GM13976 (cell line): ENCODE data around the gene ARID4B.
"Not testable (repeated sequence)": the region's sequence is repeated elsewhere in the genome, so short reads cannot be mapped to it uniquely, and the experiment has no call there.

Source experiments
- DNase-seq: peaks from one replicate; pipeline ENCODE4 v3.0.0; 2012; ENCODE audit warnings: low spot score
- in situ Hi-C: fragments of 300-500 bp; cut with MboI; formaldehyde crosslinking; loops from one replicate; pipeline ENCODE4 v1.12.0; 2022; ENCODE audit warnings: low sequenced_read_pairs, mixed read lengths, inconsistent platforms; ENCODE audit not compliant: unreplicated experiment
- TF ChIP-seq, protein P1 (sequence below): IDR thresholded peaks from 2 replicates; pipeline ENCODE4 v1.5.1; 2012; ENCODE audit warnings: borderline replicate concordance, mild to moderate bottlenecking; ENCODE audit not compliant: insufficient read depth; ENCODE audit errors: extremely low read depth, missing control alignments, control extremely low read depth

Gene ARID4B

DNA sequence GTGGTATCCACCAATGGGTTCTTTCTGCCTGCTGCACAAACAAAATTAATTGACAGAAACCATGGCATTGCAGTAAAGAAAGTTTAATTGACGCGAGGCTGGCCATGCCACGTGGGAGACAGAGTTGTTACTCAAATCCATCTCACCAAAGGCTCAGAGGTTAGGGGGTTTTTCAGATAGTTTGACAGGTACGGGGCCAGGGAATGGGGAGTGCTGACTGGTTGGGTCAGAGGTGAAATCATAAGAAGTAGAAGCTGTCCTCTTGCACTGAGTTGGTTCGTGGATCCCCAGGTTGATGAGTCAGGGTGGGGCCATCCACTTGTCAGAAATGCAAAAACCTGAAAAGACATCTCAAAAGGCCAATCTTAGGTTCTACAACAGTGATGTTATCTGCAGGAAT is 38.3 kb upstream of the ARID4B start:
- in situ Hi-C loops = no loop called here
- no peak for DNase-seq
- TF ChIP-seq, protein P1, sequence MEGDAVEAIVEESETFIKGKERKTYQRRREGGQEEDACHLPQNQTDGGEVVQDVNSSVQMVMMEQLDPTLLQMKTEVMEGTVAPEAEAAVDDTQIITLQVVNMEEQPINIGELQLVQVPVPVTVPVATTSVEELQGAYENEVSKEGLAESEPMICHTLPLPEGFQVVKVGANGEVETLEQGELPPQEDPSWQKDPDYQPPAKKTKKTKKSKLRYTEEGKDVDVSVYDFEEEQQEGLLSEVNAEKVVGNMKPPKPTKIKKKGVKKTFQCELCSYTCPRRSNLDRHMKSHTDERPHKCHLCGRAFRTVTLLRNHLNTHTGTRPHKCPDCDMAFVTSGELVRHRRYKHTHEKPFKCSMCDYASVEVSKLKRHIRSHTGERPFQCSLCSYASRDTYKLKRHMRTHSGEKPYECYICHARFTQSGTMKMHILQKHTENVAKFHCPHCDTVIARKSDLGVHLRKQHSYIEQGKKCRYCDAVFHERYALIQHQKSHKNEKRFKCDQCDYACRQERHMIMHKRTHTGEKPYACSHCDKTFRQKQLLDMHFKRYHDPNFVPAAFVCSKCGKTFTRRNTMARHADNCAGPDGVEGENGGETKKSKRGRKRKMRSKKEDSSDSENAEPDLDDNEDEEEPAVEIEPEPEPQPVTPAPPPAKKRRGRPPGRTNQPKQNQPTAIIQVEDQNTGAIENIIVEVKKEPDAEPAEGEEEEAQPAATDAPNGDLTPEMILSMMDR = no peak

DNA sequence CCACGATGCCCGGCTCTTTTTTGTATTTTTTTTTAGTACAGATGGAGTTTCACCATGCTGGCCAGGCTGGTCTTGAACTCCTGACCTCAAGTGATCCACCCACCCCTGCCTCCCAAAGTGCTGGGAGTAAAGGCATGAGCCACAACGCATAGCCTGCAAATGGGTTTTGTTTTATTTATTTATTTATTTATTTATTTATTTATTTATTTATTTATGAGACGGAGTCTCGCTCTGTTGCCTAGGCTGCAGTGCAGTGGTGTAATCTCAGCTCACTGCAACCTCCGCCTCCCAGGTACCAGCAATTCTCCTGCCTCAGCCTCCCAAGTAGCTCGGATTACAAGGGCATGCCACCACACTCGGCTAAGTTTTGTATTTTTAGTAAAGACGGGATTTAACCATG is 36.2 kb upstream of the ARID4B start:
- in situ Hi-C loops, DNase-seq: not testable (repeated sequence)

DNA sequence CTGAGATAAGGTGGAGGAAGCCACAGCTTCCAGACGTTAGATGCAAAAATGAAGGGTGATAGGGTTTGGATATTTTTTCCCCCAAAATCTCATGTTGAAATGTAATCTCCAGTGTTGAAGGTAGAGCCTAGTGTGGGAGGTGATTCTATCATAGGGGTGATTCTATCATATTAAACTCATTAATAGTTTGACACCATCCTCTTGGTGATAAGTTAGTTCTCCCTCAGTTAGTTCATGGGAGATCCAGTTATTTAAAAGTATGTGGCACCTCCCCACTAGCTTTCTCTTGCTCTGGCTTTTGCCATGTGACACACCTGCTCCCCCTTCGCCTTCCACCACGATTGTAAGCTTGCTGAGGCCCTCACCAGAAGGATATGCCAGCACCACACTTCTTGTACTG is 30.9 kb upstream of the ARID4B start:
- TF ChIP-seq, protein P1 = no peak
- in situ Hi-C loops = no loop called here
- no peak for DNase-seq

DNA sequence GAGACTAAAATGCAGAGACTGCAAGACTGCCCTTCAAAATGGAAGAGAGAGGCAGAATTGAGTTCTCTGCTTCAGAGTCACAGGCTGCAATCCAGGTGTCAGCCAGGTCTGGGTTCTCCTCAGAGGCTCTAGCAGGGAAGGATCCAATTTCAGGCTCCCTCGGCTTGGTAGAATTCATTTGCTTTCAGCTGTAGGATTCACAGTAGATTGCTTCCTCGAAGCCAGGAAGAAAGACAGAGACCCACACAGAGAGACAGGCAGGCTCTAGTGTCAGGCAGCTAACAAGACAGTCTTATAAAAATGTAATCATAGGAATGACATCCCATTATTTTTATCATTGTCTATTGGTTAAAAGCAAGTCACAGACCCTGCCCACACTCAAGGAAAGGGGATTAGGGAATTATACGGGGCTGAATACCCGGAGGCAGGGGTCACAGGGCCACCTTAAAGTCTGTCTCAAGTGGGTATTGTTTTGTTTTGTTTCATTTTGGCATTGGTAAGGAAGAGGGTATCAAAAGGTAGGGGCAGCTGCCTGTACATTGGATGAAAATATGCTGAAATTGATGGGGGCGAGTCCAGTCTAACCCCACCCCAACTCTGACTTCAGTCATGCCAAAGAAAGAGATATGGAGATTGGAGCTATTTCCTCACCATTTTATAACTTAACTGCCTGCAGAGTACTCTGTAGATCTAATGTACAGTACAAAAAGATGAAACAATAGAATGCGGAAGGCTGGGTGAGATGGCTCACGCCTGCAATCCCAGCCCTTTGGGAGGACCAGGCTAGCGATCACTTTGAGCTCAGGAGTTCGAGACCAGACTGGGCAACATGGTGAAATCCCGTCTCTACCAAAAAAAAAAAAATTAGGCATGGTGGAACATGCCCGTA is 29.8 kb upstream of the ARID4B start:
- in situ Hi-C loops = no loop called here
- TF ChIP-seq, protein P1 = no peak
- DNase-seq = no peak

DNA sequence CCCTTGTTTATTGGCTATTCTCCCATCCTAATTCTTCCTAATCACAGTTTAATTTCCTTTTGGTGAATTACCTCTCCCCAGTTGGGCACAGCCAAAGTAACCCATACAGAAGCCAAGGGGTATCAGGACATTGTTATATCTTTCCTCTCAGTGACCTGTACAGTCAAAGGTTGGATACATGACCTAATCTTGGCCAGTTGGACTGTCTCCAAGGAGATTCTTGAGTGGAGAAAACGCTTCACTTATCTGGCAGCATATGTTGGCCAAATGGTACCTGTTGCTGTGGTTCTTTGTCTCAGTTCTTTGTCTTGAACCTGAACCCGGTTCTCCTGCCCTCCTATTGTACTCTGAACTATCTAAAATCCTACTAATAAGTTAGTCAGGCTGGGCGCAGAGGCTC is 23.9 kb upstream of the ARID4B start:
- TF ChIP-seq, protein P1 = no peak
- DNase-seq = no peak
- in situ Hi-C loops = no loop called here

DNA sequence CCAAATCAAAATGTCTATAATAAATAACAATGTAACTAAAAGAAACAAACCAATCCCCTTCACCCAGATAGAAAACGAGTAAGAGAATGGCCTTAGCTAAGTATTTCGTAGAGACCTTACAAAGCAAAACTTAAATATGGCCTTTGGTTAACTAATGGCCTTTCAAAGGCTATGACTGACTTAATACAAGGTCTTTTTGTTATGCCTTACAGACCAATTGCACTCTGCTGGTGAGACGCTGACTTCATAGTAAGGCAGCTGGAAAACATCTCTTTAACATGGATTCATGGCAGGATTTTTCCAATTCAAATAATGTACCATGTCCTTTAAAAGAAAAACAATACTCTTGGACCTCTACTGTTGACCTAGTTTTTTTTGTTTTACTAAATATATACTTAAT is 23.5 kb upstream of the ARID4B start:
- in situ Hi-C loops = no loop called here
- no peak for DNase-seq
- TF ChIP-seq, protein P1 = no peak

DNA sequence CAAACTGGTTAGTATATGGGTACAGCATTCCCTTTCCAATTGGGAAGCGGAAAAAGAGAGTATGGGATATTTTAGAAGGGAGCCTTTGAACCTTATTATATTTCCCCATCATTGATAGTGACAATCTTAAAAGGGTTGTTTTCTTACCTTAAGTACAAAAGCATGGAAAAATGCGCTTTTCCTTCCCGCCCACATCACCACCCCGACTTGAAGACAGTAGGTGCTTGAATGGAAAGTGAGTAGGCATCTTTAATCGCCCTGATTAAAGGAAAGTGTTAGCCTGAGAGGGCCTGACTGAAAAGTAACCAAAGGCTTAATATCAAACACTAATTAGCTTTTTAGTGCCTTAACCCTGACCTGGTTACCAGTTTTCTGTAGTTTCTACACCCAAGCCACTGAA is 15.7 kb upstream of the ARID4B start:
- TF ChIP-seq, protein P1 = no peak
- in situ Hi-C loops = no loop called here
- no peak for DNase-seq
